ENCODE data around the gene CHD6.

The CHD6 gene

DNA sequence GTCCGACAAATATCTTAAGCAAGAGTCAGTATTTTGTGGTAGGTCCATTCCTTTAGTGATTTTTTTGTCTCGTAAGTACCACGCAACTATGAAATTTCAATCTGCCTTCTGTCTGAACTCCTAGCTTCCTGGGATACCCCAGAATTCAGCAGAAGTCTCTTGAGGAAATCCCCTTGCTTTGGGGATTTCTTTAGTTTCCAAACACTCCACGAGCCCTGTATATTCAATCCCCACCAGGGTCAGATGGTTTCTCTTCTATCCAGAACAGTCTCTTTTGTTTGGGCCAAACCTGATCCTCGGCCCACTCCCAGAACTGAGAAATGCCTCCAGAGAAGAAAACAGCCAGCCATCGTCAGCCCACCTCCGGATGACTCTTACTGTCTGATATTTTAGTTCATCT is 113.0 kb downstream of the CHD6 start:
- DNase-seq, result no peak

DNA sequence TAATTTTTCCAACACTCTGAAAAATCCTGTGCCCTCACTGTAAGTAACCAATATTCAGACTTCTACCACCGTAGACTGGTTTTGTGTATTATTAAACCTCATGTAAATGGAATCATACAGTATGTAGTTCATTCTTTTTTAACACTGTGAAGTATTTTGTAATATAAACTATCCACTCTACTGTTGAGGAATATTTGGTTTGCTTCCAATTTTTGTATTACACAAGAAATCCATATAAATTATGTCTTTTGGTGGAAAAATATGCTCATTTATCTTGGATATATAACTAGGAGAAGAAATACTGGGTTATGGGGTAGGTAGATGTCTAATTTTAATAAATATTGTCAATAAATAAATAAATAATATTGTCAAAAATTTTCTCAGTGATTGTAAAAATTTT is 116.8 kb downstream of the CHD6 start:
- DNase-seq, result no peak

DNA sequence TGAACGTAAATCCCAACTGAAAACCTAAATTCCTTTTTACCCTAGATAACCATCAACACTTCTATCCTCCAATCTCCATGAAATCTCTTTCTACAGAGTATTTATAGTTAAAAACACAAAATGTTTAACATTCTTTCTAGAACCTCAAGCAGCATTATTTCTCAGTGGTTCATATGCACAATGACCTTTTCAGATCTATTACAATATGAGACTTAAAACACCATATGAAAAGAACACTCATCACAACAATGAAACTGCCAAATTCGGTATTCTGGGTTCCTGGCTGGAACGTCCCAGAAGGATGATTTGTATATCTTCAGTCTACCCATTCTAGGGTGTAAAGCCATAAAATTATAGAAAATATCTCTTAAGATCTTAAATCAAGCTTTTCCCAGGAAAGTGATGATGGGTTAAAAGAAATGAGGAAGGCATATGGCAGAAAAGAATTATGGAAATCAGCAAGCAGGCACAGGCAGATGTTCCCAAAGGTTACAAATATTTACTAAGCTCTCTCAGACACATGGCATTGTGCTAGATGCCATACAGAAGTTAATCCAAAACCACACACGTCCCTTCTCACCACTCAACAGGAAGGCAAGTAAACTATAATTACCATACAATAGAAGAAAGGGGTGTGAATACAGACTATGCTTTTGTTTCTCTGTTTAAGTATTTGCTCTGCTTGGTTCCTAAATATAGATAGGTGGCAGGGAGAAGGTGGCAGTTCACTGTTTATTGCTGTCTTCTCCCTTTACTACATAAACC is 118.0 kb downstream of the CHD6 start:
- no peak for DNase-seq

DNA sequence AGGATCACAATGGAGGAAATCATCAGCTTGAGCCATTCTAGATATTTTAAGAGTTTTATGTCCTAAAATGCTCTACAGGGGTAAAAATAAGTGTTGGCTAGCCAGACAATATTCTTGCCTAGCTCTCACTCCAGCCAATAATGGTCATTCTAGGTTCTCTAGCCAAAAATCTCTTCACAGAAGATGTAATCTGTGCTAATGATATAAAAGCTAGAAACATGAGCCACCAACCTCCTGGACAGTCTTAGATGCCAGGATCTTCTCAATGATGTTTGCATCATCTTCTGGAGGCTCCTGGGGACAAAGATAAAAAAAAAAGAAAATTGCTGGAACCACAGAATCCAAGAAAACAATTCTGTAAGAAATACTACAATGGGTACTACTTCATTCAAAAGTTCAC is 119.1 kb downstream of the CHD6 start:
- no peak for DNase-seq

DNA sequence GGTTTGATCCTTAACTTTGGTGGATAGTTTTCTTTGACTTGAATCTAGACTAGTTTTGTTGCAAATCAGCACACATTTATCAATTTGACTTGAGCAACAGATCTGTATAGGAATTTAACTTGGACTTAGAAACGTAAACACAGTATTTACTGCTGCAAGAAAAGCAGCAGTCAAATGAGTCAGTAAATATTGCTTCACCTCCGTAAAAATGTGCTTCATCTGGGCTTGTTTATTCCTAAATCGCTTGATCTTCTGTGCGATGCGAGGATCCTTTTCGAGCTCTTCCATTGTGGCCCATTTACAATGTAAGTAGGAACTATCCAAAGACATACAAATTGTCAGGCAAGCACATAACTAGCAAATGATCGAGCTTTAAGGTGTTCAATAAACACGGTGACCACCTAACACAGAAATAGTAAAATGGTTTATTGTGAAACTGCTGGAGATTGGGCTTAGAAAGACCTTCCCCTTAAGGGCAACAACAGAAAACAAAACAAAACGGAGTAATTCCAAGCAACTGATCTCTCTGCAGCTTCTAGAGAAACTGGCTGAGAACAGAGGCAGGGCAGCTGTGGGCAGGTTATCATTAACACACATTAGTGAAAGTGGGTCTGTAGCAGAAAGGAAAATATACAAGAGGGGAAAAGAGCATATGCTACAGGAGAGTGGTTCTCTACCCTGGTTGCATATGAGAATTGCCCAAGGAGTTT is 120.8 kb downstream of the CHD6 start:
- DNase-seq, result no peak

DNA sequence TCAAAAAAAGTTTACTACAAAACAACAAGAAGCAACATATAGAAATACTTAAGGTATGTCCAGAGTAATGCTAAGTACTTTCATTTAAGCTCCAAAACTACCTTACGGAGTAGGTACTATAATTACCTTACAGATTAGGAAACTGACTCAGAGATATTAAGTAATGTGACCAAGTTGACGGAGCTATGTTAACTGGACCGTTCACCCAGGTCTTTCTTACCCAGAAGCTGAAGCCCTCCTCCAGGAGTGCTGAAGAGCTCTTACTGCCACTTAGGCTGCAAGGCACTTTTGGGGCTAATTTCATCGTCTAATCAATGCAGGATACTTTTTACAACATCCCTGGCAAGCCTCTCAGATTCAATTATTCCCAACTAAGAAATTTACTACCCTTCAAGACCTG is 123.7 kb downstream of the CHD6 start:
- no peak for DNase-seq

DNA sequence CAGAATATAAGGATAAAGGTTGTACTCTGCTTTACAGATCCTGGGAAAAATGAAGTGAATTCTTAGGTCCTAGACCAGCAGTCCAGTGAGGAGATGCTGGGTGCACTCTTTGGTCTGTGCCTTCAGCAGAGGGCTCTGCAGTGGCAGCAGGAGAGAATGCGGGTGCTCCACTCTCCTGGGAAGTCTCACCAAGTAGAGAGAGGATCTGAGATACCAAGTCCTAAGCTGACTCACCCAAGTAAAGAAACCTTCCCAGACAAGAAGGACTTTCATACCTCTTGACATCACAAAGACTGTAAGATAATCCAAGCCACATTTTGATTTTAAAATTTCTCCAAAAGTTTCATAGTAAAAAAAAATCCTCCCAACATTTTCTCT is 134.6 kb downstream of the CHD6 start:
- DNase-seq, result no peak

DNA sequence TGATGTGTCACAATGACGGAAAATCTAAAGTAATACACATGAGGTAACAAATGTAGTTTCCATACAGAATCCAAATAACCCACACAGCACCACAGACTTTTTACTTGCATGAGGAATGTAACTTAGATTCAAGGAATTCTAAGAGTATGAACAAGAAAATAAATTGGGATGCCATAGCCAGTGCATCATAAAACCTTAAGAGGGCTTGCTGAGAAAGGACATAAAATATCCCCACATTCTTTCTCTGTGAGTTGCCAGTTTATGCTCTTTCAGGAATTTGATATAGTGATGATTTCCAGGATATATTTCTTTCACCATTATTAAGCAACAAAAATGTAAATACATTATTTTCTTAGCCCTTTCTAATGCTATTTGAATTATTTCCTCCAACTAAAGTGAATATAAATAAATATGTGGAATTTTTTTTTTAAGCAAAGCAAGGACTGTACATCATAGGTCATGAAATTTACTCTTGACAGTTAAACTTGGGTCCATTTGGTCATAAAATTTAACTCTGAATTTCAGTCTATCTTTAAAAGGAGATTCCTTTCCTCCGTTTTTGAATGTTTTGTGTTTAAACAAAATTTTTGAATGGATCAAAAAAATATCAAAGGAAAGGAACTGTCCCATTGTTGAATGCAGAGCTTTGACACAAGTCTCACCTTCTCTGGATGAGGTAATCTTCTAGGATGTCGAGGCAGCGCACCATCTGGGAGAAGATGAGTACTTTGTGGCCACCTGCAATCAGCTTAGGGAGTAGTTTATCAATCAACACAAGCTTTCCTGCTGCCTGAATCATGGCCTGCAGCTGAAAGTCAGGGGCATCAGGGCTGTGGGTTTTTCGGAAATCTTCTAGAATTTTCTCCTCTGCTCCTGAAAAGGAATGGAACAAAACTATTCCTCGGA is 135.3 kb downstream of the CHD6 start:
- no peak for DNase-seq

DNA sequence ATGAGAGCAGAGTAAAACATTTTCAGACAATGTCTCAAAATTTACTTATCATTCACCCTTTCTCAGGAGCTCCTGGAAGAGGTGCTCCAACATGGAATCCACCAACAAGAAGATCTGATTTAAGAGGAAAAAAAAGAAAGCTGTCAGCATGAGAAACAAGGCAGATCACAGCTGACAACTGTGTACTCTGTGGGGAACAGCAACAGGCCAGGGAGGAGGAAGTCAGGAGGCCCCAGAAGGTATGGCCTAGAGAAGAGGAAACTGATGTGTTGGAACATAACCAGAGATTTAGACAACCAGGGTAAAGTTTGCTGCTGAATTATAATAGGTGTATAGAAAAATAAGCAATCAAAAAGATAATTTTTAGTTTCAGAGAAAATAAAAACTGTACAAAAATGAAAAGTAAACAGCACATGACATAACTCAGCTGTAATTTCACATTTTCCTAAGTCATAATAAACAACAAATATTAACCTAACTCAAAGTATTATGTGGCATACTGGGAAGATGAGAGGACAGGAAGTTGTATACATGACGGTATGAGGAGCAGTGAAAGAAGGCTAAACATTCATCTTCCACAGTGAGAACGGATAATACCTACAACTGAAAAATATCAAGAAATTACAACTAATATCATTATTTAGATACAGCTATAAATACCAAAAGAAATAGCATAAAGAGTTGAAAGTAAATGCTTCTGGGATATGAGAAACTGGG is 138.0 kb downstream of the CHD6 start:
- no peak for DNase-seq

DNA sequence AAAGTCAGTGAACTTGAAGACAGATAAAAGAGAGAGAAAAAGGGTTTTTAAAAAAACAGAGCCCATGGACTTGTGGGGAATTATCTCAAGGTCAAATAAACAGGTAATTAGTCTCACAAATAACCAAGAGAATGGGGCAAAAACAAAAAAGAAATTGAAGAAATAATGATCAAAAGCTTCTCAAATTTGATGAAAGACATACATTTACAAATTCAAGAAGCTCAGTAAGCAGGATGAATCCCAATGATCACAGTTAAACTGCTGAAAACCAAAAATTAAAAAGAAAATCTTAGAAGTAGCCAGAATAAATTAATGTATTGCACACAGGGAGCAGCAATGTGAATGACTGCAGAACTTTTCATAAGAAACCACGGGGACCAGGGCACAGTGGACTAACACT is 139.1 kb downstream of the CHD6 start:
- DNase-seq, result no peak

DNA sequence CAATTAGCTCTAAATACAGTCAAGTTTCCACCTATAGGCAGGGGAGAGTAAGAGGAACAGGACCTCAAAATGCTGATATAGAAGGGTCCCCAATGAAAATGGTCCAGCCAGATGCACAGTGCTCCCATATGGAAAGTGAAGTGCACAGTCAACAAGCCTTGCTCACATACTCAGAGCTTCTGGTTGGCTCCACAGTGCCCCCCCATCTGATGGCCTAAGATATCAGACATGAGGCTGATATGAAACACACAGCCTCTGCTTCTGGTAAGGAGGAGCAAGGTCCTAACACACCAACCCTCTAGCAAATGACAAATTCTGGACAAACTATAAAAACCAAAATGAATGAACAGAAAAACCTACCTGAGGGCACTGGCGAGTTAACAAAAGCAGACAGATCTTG is 140.2 kb downstream of the CHD6 start:
- no peak for DNase-seq

DNA sequence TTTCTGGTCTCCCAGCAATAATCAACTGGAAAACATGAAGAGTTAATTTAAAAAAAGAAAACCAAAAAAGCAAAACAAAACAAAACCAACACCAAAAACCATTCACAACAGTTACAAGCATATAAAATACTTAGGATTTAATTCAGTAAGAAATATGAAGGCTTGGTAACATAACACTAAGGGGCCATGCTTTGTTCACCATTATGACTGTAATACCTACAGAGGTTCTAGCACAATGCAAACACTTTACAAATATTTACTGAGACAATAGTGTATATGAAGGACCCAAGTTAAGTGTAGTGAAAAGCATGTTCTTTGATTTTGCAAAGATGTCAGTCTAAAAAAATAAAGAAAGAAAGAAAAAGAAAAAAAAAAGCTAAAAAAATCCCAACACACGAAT is 141.7 kb downstream of the CHD6 start:
- DNase-seq, result no peak

DNA sequence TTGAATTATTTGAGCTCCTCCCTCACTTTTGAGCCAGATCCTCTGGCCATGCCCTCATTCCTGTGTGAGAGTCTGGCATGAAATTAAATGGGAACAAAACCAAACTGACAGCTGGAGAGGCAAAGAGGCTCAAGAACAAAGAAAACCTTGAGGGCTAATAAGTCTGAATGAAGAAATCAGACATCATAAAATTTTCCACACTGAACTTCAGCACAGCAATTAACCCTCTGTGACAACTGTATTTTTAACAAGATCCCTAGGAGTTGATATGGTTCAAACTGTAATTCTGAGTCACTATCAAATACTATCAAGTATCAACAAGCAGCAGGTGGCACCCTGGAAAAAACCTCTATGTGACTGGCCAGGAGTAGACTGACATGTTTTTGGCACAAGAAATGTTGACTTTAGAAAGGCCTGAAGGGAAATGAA is 142.2 kb downstream of the CHD6 start:
- no peak for DNase-seq

DNA sequence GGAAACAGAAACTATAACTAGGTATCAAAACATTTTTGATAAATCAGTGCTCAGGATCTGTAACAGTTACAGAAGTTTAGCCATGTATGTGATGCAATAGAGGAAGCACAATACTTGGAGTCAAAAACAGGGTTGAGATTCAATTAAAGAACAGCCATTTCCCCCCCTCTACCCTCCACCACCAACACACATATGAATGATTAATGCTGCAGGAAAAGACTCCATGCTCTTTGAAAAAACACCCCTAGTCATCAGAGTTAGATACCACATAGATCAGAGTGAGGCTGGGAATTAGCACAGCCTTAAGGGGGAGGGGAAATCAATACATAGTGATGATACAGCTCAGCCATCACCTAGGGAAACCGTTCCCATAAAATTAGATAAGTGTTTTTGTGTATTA is 142.7 kb downstream of the CHD6 start:
- DNase-seq, result no peak

DNA sequence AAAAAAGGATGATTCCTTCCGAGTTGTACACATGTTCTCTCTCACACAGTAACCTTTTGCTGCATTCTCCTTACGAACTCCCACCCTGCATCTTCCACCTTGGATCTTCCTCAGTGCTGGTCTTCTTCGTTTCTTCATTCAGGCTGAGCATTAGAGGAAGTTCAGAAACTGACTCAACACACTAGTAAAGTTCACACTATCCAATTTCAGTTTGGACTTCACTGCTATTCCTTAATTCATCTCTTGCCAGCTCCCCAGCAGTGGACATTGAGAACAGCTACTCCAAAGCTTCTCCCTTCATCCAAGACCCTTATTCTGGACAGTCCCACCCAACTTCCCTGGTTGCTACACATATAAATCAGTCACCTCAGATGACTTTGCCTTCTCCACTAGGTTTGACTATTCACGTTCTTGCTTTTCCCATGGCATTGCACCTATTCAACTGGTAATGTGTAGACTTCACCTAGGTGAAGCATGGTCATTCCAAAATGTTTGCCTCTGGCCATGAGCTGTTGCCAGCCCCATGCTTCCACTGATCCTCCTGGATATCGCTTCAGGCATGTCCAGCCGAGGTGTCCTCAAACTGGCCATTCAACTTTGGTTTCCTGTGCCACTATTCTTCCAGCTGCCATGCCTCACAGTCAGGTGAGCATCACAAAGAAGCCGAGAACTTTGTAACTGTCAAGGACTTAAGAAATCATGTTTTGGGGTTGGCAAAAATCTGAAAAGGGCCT is 147.6 kb downstream of the CHD6 start:
- DNase-seq, result no peak

DNA sequence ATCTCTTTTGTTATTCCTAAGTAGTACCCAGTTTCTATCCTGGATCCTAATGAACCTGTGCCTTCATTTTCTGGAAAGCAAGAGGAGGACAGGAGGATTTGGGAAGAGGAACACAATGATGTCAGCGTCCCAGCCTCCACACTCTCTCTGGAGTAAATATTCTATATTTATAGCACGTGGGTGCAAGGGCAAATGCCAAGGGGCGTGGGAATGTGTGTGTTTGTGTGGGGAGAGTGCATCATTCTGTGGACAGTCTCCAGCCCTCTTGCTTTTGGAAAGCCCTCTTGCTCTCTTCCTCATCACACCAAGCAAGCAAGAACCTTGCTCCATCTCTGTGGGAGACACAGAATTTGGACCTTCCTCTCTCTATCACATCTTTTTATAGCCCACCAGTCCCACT is 148.3 kb downstream of the CHD6 start:
- DNase-seq, result no peak

DNA sequence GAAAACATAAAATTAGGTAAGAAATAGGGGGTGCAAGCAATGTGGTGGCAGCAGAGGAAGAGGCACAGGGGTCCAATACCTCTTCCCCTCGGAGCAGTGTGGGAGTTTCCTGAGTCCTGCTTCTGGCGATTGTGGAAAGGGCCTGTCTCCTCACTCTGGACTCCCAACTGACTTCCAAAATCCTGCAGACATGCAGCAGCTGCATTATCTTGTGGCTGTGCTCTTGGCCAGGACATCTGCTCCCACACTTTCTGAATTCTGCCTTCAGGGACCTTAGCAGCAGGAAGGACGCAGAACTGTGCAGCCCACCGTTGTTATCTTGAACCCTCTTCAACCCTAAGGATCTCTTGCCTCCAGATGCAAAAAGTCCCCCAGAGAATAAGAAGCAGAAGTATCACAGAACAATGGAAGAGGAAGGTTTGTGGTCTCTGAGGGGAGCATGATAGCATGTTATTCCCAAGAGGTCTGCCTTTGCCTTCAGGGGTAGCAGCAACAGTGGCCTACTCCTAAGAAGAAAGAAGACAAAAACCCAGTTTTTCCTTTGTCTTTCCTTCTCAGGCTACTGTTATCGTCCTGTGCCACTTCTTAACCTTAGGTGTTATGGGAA is 149.1 kb downstream of the CHD6 start:
- no peak for DNase-seq

DNA sequence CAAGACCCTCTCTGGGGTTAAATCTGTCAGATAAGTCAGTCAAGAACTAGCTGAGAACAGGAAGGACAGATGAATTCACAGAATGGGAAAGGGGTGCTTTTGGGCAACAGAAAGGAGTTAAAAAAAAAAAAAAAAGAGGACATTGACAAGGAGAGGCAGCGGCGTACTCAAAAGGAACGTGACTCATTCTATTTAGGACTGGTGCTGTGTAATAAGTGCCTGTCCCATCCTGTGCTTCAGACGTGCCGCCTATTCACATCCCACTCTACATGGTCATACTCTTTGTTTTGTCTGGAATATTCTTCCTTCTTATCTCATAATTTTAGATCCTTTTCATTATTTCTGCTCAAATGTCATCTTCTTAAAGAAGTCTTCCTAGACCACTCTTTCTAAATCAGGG is 150.5 kb downstream of the CHD6 start:
- DNase-seq, result no peak

DNA sequence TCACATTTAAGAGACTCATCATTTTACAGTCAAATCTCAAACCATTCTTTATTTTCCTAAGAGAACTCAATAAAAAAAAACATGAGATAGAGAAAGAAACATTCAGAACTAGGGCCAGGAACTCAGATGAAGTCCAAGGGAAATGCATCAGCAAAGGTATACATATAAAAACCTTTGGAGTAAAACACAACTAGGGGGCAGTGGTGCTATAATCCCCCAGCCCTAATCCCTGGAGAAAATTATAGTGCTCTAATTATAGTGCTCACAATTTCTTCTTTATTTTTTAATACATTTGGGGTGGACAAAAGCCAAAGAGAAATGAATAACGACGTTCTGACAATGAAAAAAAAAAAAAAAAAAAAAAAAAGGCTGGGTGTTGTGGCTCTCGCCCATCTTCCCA is 151.0 kb downstream of the CHD6 start:
- DNase-seq, result no peak

DNA sequence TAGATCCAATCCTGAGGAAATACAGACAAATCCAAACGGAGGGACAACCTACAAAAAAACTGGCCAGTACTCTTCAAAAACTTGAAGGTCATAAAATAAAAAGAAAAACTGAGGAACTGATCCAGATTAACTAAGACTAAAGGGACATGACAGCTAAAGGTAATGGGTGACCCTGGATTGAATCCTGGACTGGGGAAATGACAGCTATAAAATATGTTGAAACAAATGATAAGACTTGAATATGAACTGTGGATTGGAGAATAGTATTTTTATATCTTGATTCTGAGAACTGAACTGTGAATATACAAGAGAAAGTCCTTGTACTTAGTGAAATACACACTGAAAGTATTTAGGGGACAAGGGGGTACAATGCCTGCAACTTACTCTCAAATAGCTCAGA is 154.6 kb downstream of the CHD6 start:
- no peak for DNase-seq

DNA sequence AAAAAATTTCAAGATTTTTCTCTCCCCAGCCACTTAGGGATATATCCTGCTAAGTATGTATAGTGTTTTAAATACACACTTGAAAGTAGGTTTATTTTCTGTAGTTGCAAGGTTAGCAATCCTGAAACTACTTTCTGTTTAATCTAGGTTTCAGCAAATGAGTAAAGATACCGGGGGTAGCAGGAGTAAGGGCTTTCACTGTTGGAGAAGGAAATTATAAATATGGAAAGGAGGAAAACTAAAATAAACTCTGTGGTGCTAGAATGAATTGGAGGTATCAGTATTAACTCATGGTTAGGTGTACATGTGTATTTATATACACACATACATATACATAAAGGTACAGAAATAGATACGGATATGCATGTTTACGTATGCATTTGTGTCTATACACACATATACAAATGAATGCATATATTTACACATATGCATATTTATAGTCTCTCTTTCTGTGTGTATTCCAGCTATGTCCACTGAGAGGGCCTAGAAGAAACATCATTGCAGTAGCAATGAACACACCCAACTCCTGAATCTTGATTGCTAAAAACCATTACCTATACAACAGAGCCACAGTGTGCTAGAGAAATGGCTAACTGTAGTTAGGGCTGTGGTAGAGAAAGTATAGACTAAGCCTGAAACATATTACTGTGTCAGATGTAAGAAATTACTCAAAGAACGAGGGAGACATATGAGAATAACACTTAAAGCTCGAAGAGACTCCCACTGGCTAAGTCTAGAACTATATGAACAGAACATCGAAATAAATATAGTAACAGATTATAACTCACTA is 155.6 kb downstream of the CHD6 start:
- DNase-seq, result no peak
